Brain microvascular endothelial cell (primary cell): ENCODE data around the gene LAMB1.

Source experiments
- DNase-seq: peaks from one replicate; pipeline ENCODE4 v3.0.0-alpha.2; 2020
- H3K27ac ChIP-seq: fragments of 250-450 bp; sonication (Bioruptor Pico); 2 replicates; pipeline ENCODE4 v1.5.1; 2020; ENCODE audit warnings: mild to moderate bottlenecking, moderate library complexity
- H3K27me3 ChIP-seq: fragments of 250-450 bp; sonication (Bioruptor Pico); replicated peaks from 2 replicates; pipeline ENCODE4 v1.5.1; 2020; ENCODE audit warnings: mild to moderate bottlenecking
- H3K36me3 ChIP-seq: fragments of 250-450 bp; sonication (Bioruptor Pico); replicated peaks from 2 replicates; pipeline ENCODE4 v1.5.1; 2020; ENCODE audit warnings: mild to moderate bottlenecking
- H3K4me3 ChIP-seq: 2 replicates; pipeline ENCODE4 v1.5.1; 2011; ENCODE audit warnings: low read depth, mild to moderate bottlenecking, control low read depth, low read length, moderate library complexity
- CTCF ChIP-seq: IDR thresholded peaks from 2 replicates; pipeline ENCODE4 v1.5.1; 2011; ENCODE audit warnings: low read depth, mild to moderate bottlenecking, moderate library complexity, low read length, control low read depth, inconsistent platforms; ENCODE audit errors: missing control alignments
- in situ Hi-C: cut with HindIII; loops from 2 replicates; pipeline ENCODE4 v1.10.0; 2017; ENCODE audit warnings: low sequenced_read_pairs, low pct_ligation_motif_present

The LAMB1 gene

GRCh38 chr7:107914831-107915230 lies 88.1 kb downstream of the LAMB1 start:
- Histone ChIP-seq H3K36me3 (peaks cover 25% of the 10 kb centered on the region), H3K27me3 (no peaks in the 10 kb centered on the region), H3K27ac (no peak overlapping the region), H3K4me3 (no peak overlapping the region)
- DNase-seq: no peak
- TF ChIP-seq CTCF: no peak
- in situ Hi-C loops: no loop called here

GRCh38 chr7:107913851-107914250 lies 89.1 kb downstream of the LAMB1 start:
- TF ChIP-seq CTCF: no peak
- no peak overlapping the region for H3K4me3 ChIP-seq
- H3K27me3 ChIP-seq: no peaks in the 10 kb centered on the region
- no peak for DNase-seq
- no peak overlapping the region for H3K27ac ChIP-seq
- peaks cover 22% of the 10 kb centered on the region for H3K36me3 ChIP-seq
- in situ Hi-C loops: no loop called here

- no peak for TF ChIP-seq CTCF
- H3K27me3 ChIP-seq: no peaks in the 10 kb centered on the region
- H3K4me3 ChIP-seq: no peak overlapping the region
- H3K36me3 ChIP-seq: peaks cover 21% of the 10 kb centered on the region
- no peak overlapping the region for H3K27ac ChIP-seq
- in situ Hi-C loops: no loop called here
- DNase-seq: no peak
Observed at GRCh38 chr7:107911981-107912380, 91.0 kb downstream of the LAMB1 start.

GRCh38 chr7:107909445-107909844 lies 93.5 kb downstream of the LAMB1 start:
- Histone ChIP-seq H3K4me3 (no peak overlapping the region), H3K36me3 (peaks cover 40% of the 10 kb centered on the region), H3K27me3 (no peaks in the 10 kb centered on the region), H3K27ac (no peak overlapping the region)
- TF ChIP-seq CTCF: no peak
- in situ Hi-C loops: no loop called here
- no peak for DNase-seq

GRCh38 chr7:107907790-107908189 lies 95.2 kb downstream of the LAMB1 start:
- in situ Hi-C loops: no loop called here
- no peak for DNase-seq
- Histone ChIP-seq H3K36me3 (peaks cover 47% of the 10 kb centered on the region), H3K4me3 (no peak overlapping the region), H3K27ac (no peak overlapping the region), H3K27me3 (no peaks in the 10 kb centered on the region)
- no peak for TF ChIP-seq CTCF

GRCh38 chr7:107902381-107902780 lies 100.6 kb downstream of the LAMB1 start:
- H3K27ac ChIP-seq: no peak overlapping the region
- H3K4me3 ChIP-seq: no peak overlapping the region
- TF ChIP-seq CTCF: no peak
- no peaks in the 10 kb centered on the region for H3K27me3 ChIP-seq
- H3K36me3 ChIP-seq: peaks cover 30% of the 10 kb centered on the region
- no peak for DNase-seq
- in situ Hi-C loops: no loop called here
